ENCODE data around the gene TAF1B. TPM values are rescaled to one million over a fixed set of nuclear protein-coding genes. Genes with fewer than 3 reads are reported as not detected.

TAF1B gene
- total RNA-seq, 1 donor from 2014 or later = 35.7 TPM

DNA sequence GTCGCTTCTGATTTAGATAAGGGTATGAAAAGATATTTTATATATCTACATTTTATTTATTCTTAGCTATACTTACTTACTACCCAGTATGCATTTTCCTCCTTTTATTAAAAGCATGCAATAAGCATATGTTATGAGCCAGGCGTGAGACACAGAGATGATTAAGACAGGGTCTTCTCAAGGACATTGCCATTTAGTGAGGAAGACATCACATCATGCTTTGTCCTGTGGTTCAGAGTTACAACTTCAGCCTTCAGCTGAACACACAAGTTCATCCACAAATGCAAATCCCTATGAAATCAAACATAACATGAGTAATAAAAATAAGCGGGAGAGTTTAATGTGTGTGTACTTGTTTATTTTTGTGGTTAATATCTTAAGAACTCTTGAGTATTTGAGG lies 138.4 kb downstream of the TAF1B start:
- no peaks in the 10 kb centered on the region for H3K4me1 Mint-ChIP-seq
- H3K36me3 Mint-ChIP-seq (ENCODE audit: low read depth) = no peaks in the 10 kb centered on the region
- no peak for DNase-seq (ENCODE audit: low read depth, low spot score)
- no peak overlapping the region for H3K27ac Mint-ChIP-seq (ENCODE audit: unreplicated experiment)
- H3K4me3 Mint-ChIP-seq = no peak overlapping the region
- peaks cover 3% of the 10 kb centered on the region for H3K27me3 Mint-ChIP-seq (ENCODE audit: low read depth)
- H3K9me3 Mint-ChIP-seq = no peaks in the 10 kb centered on the region
- TF ChIP-seq, protein P1, sequence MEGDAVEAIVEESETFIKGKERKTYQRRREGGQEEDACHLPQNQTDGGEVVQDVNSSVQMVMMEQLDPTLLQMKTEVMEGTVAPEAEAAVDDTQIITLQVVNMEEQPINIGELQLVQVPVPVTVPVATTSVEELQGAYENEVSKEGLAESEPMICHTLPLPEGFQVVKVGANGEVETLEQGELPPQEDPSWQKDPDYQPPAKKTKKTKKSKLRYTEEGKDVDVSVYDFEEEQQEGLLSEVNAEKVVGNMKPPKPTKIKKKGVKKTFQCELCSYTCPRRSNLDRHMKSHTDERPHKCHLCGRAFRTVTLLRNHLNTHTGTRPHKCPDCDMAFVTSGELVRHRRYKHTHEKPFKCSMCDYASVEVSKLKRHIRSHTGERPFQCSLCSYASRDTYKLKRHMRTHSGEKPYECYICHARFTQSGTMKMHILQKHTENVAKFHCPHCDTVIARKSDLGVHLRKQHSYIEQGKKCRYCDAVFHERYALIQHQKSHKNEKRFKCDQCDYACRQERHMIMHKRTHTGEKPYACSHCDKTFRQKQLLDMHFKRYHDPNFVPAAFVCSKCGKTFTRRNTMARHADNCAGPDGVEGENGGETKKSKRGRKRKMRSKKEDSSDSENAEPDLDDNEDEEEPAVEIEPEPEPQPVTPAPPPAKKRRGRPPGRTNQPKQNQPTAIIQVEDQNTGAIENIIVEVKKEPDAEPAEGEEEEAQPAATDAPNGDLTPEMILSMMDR (conservative IDR thresholded peaks at IDR 0.05) = no peak

GRCh38 chr2:9982248-9982647 lies 139.0 kb downstream of the TAF1B start:
- Mint-ChIP-seq H3K4me3 (no peak overlapping the region), H3K9me3 (no peaks in the 10 kb centered on the region), H3K36me3 (ENCODE audit: low read depth) (no peaks in the 10 kb centered on the region), H3K4me1 (no peaks in the 10 kb centered on the region), H3K27me3 (ENCODE audit: low read depth) (peaks cover 3% of the 10 kb centered on the region), H3K27ac (ENCODE audit: unreplicated experiment) (no peak overlapping the region)
- DNase-seq (ENCODE audit: low read depth, low spot score) = no peak
- TF ChIP-seq, protein P1 (conservative IDR thresholded peaks at IDR 0.05) = no peak

GRCh38 chr2:9982891-9983290 lies 139.6 kb downstream of the TAF1B start:
- H3K27ac Mint-ChIP-seq (ENCODE audit: unreplicated experiment) = no peak overlapping the region
- no peak for DNase-seq (ENCODE audit: low read depth, low spot score)

DNA sequence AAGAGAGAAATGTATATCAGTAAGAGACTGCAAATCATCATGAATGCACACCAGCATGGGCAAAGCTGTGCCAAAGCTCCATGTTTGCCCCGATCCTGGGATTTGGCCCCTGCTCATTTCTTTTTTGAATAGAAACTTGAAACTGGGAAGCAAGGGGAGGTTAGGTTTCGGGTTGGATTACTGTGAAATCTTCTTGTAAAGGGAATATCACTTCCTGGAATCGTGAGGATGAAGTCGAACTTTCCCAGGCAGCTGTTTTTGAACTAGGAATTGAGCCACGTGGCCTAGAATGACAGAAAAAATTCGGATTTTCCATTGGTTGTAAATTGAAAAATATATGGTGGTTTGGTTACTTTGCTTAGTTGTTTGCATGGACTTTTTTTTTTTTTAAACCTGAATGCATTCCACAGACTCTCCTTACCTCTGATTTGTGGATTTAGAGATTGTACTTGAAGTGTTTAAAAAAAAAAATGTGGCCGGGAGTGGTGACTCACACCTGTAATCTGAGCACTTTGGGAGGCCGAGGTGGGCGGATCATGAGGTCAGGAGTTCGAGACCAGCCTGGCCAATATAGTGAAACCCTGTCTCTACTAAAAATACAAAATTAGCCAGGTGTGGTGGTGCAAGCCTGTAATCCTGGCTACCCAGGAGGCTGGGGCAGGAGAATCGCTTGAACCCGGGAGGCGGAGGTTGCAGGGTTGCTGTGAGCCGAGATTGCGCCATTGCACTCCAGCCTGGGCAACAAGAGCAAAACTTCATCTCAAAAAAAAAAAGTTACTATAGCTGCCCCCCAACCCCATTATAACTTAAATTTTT lies 140.3 kb downstream of the TAF1B start:
- H3K27me3 Mint-ChIP-seq (ENCODE audit: low read depth) = peaks cover 3% of the 10 kb centered on the region
- no peaks in the 10 kb centered on the region for H3K36me3 Mint-ChIP-seq (ENCODE audit: low read depth)
- H3K9me3 Mint-ChIP-seq = no peaks in the 10 kb centered on the region
- no peak overlapping the region for H3K4me3 Mint-ChIP-seq
- H3K4me1 Mint-ChIP-seq = no peaks in the 10 kb centered on the region
- no peak for DNase-seq (ENCODE audit: low read depth, low spot score)
- TF ChIP-seq, protein P1 (conservative IDR thresholded peaks at IDR 0.05) = no peak
- H3K27ac Mint-ChIP-seq (ENCODE audit: unreplicated experiment) = no peak overlapping the region

More at GRCh38 chr2:9982891-9983290, 139.6 kb downstream of the TAF1B start:
- Mint-ChIP-seq H3K9me3 (no peaks in the 10 kb centered on the region), H3K27me3 (ENCODE audit: low read depth) (peaks cover 3% of the 10 kb centered on the region), H3K4me1 (no peaks in the 10 kb centered on the region), H3K4me3 (no peak overlapping the region), H3K36me3 (ENCODE audit: low read depth) (no peaks in the 10 kb centered on the region)
- TF ChIP-seq, protein P1 (conservative IDR thresholded peaks at IDR 0.05) = no peak

Other genes starting within 250 kb of the TAF1B start
- gene YWHAQ, start 212.5 kb upstream of the TAF1B start, total RNA-seq = 503 and 518 TPM in 2 replicates
- gene GRHL1, start 108.2 kb downstream of the TAF1B start, total RNA-seq = 2.0 and 3.4 TPM in 2 replicates
- 8.2 and 8.5 TPM in 2 replicates for gene KLF11, start 200.1 kb downstream of the TAF1B start, total RNA-seq
- gene CYS1, start 236.9 kb downstream of the TAF1B start, total RNA-seq = not detected in 2 replicates

All from neural crest cell (in vitro differentiated cells).